ENCODE results near the gene SEPTIN12. TPM values are rescaled to one million over a fixed set of nuclear protein-coding genes. Genes with fewer than 3 reads are reported as not detected.

The SEPTIN12 gene, protein sequence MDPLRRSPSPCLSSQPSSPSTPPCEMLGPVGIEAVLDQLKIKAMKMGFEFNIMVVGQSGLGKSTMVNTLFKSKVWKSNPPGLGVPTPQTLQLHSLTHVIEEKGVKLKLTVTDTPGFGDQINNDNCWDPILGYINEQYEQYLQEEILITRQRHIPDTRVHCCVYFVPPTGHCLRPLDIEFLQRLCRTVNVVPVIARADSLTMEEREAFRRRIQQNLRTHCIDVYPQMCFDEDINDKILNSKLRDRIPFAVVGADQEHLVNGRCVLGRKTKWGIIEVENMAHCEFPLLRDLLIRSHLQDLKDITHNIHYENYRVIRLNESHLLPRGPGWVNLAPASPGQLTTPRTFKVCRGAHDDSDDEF
- total RNA-seq, result not detected

DNA sequence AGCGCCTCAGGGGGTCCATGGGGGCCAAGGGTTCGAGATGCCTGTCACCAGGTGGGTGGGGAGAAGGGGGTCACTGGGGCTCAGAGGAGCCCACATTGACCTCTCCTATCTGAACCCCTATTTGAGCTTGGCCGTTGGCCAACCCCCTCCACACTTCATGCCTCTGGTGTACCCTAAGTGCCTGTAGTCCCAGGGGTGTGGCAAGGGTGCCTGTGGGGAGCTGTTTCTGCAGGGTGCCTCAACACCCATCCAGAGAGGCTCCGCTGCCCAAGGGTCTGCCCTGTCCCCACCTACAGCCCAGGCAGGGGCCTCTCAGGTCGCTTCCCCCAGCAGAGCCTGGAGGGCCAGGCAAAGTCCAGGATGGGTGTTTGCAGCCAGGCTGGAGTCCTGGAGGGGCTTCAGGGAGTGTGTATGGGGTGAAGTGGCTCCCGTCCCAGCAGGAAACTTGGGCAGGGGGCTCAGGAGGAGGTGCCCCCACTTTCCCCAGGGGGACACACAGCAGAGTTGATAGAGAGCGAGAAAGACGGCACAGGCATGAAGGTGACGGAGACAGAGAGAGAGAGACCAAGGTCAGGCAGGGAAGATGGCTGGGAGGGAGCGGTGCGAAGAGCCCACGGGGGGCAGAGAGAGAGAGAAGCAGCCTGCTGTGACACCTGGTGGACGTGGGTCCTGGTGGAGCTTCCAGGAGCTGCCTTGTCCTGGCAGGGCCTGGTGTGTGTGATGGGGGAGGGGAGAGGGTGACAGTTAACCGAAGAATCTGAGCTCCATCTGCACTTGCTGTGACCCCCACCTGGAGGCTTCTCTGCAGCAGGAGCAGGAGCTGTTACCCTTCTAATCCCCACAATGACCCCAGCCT is at the start of gene SEPTIN12:
Gene SEPTIN12, minus strand, starts transcription at position 719 of the 856 bp plus-strand sequence. Its CDS starts 700 bp downstream, at position 19.
- H3K27me3 Mint-ChIP-seq, result peaks cover 2% of the 10 kb centered on the region
- H3K4me1 Mint-ChIP-seq, result peaks cover 2% of the 10 kb centered on the region
- no peaks in the 10 kb centered on the region for H3K36me3 Mint-ChIP-seq
- POLR2A ChIA-PET, result interaction anchor here (0.5 to 1.3 kb wide), 2 partner anchors 8 to 53 kb away, joined by 3 read pairs; partner anchors contain the start of genes ANKS3 and DNAAF8
- H3K9me3 Mint-ChIP-seq, result no peaks in the 10 kb centered on the region
- no peak within 1 kb of the TSS for H3K4me3 Mint-ChIP-seq
- H3K27ac Mint-ChIP-seq, result no peak within 1 kb of the TSS
- ATAC-seq (ENCODE audit: low read depth) (no peak), DNase-seq (no peak)

DNA sequence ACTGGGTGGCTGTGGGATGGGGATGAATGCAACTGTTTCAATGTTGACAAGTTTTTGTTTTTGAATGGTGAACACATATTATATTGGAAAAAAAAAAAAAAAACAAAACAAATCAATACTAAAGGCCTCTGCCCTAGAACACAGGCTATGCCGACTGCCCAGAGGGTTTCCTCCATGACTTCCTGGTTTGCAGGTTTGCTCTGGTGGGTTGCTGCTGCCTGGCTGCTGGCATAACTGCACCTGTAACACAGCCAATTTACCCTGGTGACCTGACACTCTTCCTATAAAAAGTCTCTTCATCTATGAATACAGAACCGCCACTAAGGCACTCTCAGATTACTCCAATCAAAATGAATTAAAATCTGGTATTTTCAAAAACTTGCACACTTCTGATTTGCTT is 48.6 kb upstream of the SEPTIN12 start:
- Mint-ChIP-seq H3K9me3 (no peaks in the 10 kb centered on the region), H3K4me3 (no peak overlapping the region), H3K27me3 (no peaks in the 10 kb centered on the region), H3K27ac (no peak overlapping the region), H3K4me1 (peaks cover 16% of the 10 kb centered on the region), H3K36me3 (peaks cover 18% of the 10 kb centered on the region)
- ATAC-seq (ENCODE audit: low read depth) (no peak), DNase-seq (no peak)
- POLR2A ChIA-PET, result no interaction called here

DNA sequence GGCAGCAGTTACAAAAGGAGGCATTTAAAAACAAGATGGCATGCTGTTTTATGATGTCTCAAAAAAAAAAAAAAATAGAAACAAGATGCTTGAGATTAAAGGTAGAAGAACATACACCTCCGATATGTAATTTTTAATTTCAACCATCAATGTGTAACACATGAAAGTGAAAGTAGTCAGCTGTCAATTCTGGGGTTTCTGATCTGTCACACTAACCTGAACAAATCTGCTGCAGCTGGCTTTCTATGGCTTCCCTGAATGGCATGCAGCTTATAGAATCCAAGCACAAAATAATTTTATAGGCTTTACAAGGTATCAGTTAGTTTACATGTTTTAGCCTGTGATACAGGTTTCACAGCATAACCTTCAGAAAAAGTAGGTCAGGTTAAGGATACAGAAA is 45.4 kb upstream of the SEPTIN12 start:
- Mint-ChIP-seq H3K27ac (no peak overlapping the region), H3K4me3 (no peak overlapping the region), H3K27me3 (no peaks in the 10 kb centered on the region), H3K4me1 (peaks cover 10% of the 10 kb centered on the region), H3K9me3 (no peaks in the 10 kb centered on the region), H3K36me3 (peaks cover 20% of the 10 kb centered on the region)
- ATAC-seq (ENCODE audit: low read depth) (no peak), DNase-seq (no peak)
- POLR2A ChIA-PET, result interaction anchor here (0.9 kb wide), 1 partner anchor 14 kb away, joined by 3 read pairs; no protein-coding TSS in a partner anchor

DNA sequence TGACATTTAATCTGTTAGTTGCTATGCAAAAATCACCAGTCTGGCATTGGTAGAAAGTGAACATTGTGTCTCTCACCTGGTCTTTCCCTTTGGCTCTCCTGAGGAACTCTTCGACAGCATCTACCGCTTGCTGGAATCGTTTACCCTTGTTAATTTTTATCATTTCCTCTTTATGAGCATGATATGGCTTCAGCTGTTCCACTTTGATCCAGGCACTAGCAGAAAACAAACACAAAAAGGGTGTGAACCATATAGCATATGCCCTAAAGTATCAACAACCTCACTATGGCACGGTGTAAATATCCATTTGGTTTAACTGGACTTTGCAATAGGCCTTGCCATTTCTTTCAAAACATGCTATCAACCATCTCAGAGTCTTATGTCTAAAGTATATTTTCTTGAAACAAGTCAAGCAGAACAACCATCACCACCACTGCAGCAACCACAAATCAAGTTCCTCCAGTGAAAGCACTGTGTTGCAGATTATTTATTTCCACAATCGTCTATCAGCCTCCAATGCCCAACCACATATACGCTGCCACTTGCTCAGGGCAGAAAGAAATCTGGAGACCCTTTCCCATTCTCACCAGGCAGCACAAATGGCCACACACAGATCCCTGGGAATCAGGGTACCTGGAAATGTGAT is 44.7 kb upstream of the SEPTIN12 start:
- H3K27me3 Mint-ChIP-seq, result no peaks in the 10 kb centered on the region
- DNase-seq (no peak), ATAC-seq (ENCODE audit: low read depth) (no peak)
- H3K4me3 Mint-ChIP-seq, result no peak overlapping the region
- H3K36me3 Mint-ChIP-seq, result peaks cover 20% of the 10 kb centered on the region
- H3K9me3 Mint-ChIP-seq, result no peaks in the 10 kb centered on the region
- POLR2A ChIA-PET, result no interaction called here
- H3K4me1 Mint-ChIP-seq, result peaks cover 7% of the 10 kb centered on the region
- no peak overlapping the region for H3K27ac Mint-ChIP-seq

DNA sequence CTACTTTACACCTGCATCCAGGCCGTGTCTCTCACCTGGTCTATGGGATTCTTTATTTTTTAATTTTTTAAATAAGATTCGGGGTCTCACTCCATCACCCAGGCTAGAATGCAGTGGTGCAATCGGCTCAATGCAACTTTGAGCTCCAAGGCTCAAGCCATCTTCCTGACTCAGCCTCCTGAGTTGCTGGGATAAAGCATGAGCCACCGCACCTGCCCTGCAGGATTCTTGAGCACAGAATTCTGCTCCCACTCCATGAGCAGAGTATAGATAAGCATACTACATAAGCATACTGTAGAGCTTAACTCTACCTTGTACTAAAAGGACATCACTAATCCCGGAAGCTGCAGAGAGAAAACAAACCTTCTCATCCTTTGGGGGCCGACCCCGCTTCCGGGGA is 43.5 kb upstream of the SEPTIN12 start:
- H3K36me3 Mint-ChIP-seq, result peaks cover 17% of the 10 kb centered on the region
- no peak overlapping the region for H3K4me3 Mint-ChIP-seq
- peaks cover 5% of the 10 kb centered on the region for H3K4me1 Mint-ChIP-seq
- no peak overlapping the region for H3K27ac Mint-ChIP-seq
- POLR2A ChIA-PET, result no interaction called here
- ATAC-seq (ENCODE audit: low read depth) (no peak), DNase-seq (no peak)
- H3K9me3 Mint-ChIP-seq, result no peaks in the 10 kb centered on the region
- H3K27me3 Mint-ChIP-seq, result no peaks in the 10 kb centered on the region

DNA sequence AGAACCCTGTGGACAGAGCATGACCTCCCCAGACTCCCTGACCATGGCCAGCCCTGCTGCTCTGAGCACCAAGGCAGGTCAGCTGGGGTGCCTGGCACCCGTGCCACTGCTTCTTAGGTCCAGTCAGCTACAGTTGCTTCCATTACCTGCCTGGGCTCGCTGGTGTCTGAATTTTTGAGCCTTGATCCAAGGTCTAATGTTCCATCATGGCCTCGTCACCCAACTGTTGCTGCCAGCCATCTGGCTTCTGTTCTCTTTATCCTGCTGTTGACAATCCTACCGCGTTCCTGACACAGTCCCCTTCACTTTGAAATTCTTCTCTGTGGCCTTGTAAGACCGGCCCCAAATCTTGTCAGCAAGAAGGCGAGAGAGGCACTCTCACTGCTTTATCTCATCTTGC is 42.3 kb upstream of the SEPTIN12 start:
- DNase-seq (no peak), ATAC-seq (ENCODE audit: low read depth) (no peak)
- no peaks in the 10 kb centered on the region for H3K9me3 Mint-ChIP-seq
- H3K27ac Mint-ChIP-seq, result no peak overlapping the region
- POLR2A ChIA-PET, result no interaction called here
- peaks cover 2% of the 10 kb centered on the region for H3K4me1 Mint-ChIP-seq
- H3K4me3 Mint-ChIP-seq, result no peak overlapping the region
- peaks cover 15% of the 10 kb centered on the region for H3K36me3 Mint-ChIP-seq
- H3K27me3 Mint-ChIP-seq, result no peaks in the 10 kb centered on the region

DNA sequence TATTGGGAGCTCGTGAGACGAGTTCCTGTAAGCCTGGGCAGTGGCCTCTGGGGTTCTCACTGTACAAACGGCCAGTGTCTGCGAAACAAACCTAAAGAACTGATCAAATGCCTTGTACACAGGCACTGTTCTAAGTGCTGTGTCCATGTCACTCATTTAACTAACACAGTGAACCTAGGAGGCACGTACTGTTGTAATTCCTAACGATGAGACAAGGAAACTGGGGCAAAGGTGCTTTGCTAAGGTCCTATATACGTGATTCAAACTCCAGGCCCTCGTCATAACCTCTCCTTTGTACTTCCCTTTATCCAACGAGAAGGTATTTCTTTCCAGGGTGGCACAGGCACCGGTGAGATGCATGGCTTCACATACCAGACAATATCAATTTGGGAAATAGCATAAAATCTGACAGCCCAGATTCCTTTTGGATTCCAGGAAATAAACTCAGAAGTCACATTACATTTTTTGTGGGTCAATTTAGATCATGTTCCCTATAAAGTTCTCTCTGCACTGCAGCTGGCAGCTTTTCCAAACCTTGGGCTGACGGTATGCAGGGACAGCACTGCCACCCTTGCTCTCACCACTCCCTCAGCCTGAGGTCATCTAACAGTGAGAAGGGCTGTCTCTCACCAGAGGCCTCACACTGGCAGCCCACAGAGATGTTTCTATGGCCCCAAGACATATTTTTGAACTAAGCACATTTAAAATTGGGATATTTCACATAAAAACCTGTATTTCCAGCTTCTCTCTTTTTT is 40.6 kb upstream of the SEPTIN12 start:
- no peak overlapping the region for H3K4me3 Mint-ChIP-seq
- H3K27ac Mint-ChIP-seq, result no peak overlapping the region
- DNase-seq (no peak), ATAC-seq (ENCODE audit: low read depth) (no peak)
- H3K9me3 Mint-ChIP-seq, result no peaks in the 10 kb centered on the region
- H3K36me3 Mint-ChIP-seq, result peaks cover 19% of the 10 kb centered on the region
- peaks cover 2% of the 10 kb centered on the region for H3K4me1 Mint-ChIP-seq
- POLR2A ChIA-PET, result interaction anchor here (1.3 kb wide), 1 partner anchor 18 kb away, joined by 3 read pairs; no protein-coding TSS in a partner anchor
- H3K27me3 Mint-ChIP-seq, result no peaks in the 10 kb centered on the region

DNA sequence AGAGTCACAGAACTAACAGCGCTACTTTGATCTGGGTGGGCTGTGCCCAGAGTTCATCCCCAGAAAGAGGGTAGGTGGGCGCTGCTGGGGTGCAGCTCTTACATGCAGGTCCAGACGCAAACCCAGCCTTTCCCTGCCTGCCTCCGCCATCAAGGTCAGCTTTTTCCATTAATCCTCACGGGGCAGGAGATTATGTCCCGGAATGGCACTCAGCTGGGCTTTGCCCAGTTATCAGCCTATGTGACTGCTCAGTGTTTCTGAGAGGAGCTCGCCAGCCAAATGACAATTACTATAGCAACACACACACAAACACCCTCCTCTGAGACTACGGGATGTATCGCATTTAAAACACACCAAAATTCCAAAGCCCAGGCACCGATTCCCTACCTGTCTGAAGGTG is 38.8 kb upstream of the SEPTIN12 start:
- H3K9me3 Mint-ChIP-seq, result no peaks in the 10 kb centered on the region
- H3K27me3 Mint-ChIP-seq, result no peaks in the 10 kb centered on the region
- POLR2A ChIA-PET, result interaction anchor here (0.5 kb wide), 1 partner anchor 1271 kb away, joined by 3 read pairs; no protein-coding TSS in a partner anchor
- H3K27ac Mint-ChIP-seq, result no peak overlapping the region
- ATAC-seq (ENCODE audit: low read depth) (no peak), DNase-seq (no peak)
- H3K4me3 Mint-ChIP-seq, result no peak overlapping the region
- no peaks in the 10 kb centered on the region for H3K4me1 Mint-ChIP-seq
- peaks cover 16% of the 10 kb centered on the region for H3K36me3 Mint-ChIP-seq

DNA sequence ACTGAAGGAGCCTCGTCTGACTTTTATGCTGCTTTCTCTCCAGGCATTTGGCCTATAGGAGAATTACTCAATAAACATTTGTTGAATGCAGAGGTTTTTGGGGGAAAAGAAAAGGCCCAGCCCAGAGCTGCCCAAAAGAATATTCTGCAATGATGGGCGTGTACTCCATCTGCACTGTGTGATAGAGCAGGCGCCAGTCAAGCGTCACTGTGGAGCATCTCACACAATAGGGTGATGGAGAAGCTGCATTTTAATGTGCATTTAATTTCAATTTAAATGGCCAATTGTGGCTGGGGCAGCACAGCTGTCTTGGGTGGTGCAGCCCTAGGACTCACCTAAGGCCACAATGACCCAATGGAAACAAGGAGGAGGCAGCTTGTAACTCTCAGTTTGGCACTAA is 38.4 kb upstream of the SEPTIN12 start:
- DNase-seq, result no peak
- POLR2A ChIA-PET, result interaction anchor here (0.5 kb wide), 1 partner anchor 1271 kb away, joined by 3 read pairs; no protein-coding TSS in a partner anchor
- H3K4me3 Mint-ChIP-seq, result no peak overlapping the region
- peaks cover 17% of the 10 kb centered on the region for H3K36me3 Mint-ChIP-seq
- H3K27me3 Mint-ChIP-seq, result no peaks in the 10 kb centered on the region
- ATAC-seq (ENCODE audit: low read depth), result no peak
- H3K9me3 Mint-ChIP-seq, result no peaks in the 10 kb centered on the region
- H3K27ac Mint-ChIP-seq, result no peak overlapping the region
- H3K4me1 Mint-ChIP-seq, result no peaks in the 10 kb centered on the region

DNA sequence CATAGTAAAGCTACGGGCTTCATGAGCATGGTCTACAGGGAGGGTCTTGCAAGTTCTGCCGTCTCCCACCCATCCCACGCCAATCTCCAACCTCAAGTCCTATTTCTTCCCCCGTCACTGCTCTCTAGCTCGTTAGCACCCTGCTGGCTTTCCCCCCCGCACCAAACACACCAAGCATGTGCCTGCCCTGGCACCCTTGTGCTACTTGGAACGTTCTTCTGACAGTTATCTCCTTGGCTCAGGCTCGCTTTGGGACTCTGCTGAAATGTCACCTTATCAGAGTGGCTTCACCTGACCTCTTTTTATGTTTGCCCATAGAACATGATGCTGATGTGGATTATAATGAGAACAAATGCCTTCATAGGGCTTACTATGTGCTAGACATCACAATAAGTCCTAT is 37.1 kb upstream of the SEPTIN12 start:
- Mint-ChIP-seq H3K4me3 (no peak overlapping the region), H3K27ac (no peak overlapping the region), H3K27me3 (no peaks in the 10 kb centered on the region), H3K9me3 (no peaks in the 10 kb centered on the region), H3K4me1 (no peaks in the 10 kb centered on the region), H3K36me3 (peaks cover 6% of the 10 kb centered on the region)
- no peak for DNase-seq
- POLR2A ChIA-PET, result interaction anchor here (0.6 to 1.0 kb wide), 2 partner anchors 32 to 199 kb away, joined by 3 to 4 read pairs; no protein-coding TSS in a partner anchor
- no peak for ATAC-seq (ENCODE audit: low read depth)

DNA sequence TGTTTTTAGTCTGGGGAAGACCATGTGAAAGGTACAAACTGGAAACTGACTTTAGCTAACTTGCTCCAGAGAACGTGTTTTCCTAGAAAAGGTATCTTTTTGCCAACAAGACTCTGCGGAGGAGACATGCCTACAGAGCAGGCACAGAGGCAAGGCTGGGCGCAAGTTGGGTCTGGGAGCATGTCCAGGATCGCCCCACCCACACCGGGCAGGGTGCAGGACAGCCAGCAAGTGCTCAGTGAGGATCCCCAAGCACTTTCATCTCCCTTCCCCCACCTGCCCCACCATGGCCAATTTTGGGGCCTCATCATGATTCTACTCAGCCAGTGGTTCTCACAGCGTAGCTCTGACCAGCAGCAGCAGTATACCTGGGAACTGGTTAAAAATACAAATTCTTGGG is 32.5 kb upstream of the SEPTIN12 start:
- POLR2A ChIA-PET, result no interaction called here

DNA sequence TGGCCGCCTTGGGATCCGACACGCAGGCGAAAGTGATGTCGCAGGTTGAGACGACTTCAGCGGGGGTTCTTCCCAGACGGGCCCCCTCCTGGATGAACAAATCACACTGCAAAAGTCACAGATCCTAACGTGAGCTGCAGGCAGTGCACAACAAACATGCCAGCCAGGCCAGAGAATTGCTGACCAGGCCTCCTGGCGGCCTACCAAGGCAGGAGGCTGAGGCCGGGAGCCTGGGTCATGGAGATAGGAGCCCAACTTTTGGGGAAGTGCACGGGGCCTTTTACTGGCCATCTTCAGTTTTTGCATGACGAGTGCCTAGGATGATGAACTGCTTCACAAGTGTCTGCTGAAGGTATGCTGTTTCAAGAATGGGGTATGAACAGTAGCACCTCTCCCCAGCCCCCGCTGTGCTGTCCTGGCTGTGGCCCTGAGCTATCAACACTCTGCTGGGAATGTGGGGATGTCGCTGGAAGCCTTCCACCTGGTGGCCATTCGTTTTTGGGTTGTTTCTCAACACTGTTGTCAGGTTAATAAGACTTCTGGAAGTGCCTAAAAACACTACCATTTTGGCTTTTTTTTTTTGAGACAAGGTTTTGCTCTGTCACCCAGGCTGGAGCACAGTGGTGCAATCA is 26.5 kb upstream of the SEPTIN12 start:
- Mint-ChIP-seq H3K9me3 (no peaks in the 10 kb centered on the region), H3K36me3 (peaks cover 23% of the 10 kb centered on the region), H3K27me3 (no peaks in the 10 kb centered on the region), H3K27ac (no peak overlapping the region), H3K4me3 (no peak overlapping the region), H3K4me1 (peaks cover 2% of the 10 kb centered on the region)
- POLR2A ChIA-PET, result no interaction called here
- ATAC-seq (ENCODE audit: low read depth) (no peak), DNase-seq (no peak)

More for the DNA sequence above, 32.5 kb upstream of the SEPTIN12 start:
- DNase-seq (no peak), ATAC-seq (ENCODE audit: low read depth) (no peak)
- Mint-ChIP-seq H3K27me3 (no peaks in the 10 kb centered on the region), H3K27ac (no peak overlapping the region), H3K4me3 (no peak overlapping the region), H3K9me3 (no peaks in the 10 kb centered on the region), H3K4me1 (no peaks in the 10 kb centered on the region), H3K36me3 (peaks cover 16% of the 10 kb centered on the region)
